Uterus (tissue), 2 donors: ENCODE data around the gene TRAF1.

Experiments
- POLR2A ChIP-seq, 2 donors: fragments of 450-650 bp; IDR thresholded peaks; one replicate each; pipeline ENCODE4 v1.6.1; 2016; ENCODE audit warnings: antibody characterized with exemption in 2 of 2, mild to moderate bottlenecking in 1 of 2, moderate library complexity in 1 of 2
- TF ChIP-seq, protein P1 (sequence below), 4 experiments: fragments of 200-600 bp in 2 of 4; fragments of 450-650 bp in 2 of 4; sonication (generic) in 2 of 4; IDR thresholded peaks; one replicate each; pipeline ENCODE4 v1.5.1; 2016 to 2019; ENCODE audit warnings: antibody characterized with exemption in 4 of 4, mild to moderate bottlenecking in 2 of 4, moderate library complexity in 1 of 4

DNA sequence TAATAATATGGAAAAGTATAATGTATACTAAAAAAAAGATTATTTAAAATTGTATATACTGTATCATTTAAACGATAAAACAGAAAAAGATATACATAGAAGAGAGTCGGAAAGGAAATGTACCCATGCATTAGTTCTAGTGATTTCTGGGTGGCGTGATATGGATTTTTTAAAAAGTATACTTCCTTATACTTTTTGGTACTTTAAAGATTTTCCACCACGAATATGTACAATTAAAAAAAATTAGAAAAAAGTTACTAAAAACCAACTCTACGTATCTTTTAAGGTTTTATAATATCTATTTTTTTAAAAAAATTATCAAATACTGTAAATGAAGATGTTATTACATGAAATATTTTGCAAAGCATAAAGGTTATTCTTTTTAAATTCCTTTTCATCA lies 61.9 kb downstream of the TRAF1 start:
- TF ChIP-seq POLR2A (IDR thresholded peaks at IDR 0.05), result no peak
- TF ChIP-seq, protein P1, sequence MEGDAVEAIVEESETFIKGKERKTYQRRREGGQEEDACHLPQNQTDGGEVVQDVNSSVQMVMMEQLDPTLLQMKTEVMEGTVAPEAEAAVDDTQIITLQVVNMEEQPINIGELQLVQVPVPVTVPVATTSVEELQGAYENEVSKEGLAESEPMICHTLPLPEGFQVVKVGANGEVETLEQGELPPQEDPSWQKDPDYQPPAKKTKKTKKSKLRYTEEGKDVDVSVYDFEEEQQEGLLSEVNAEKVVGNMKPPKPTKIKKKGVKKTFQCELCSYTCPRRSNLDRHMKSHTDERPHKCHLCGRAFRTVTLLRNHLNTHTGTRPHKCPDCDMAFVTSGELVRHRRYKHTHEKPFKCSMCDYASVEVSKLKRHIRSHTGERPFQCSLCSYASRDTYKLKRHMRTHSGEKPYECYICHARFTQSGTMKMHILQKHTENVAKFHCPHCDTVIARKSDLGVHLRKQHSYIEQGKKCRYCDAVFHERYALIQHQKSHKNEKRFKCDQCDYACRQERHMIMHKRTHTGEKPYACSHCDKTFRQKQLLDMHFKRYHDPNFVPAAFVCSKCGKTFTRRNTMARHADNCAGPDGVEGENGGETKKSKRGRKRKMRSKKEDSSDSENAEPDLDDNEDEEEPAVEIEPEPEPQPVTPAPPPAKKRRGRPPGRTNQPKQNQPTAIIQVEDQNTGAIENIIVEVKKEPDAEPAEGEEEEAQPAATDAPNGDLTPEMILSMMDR (IDR thresholded peaks at IDR 0.05), result no peak
